Measurements from ENCODE around the gene CHST15. TPM values are rescaled to one million over a fixed set of nuclear protein-coding genes. Genes with fewer than 3 reads are reported as not detected.

CHST15 gene
- total RNA-seq, 5 donors from 2014 or later (not counting 1 experiment from before 2014, with no cell fraction given) = 0.95 to 4.2 (median 1.3) TPM

DNA sequence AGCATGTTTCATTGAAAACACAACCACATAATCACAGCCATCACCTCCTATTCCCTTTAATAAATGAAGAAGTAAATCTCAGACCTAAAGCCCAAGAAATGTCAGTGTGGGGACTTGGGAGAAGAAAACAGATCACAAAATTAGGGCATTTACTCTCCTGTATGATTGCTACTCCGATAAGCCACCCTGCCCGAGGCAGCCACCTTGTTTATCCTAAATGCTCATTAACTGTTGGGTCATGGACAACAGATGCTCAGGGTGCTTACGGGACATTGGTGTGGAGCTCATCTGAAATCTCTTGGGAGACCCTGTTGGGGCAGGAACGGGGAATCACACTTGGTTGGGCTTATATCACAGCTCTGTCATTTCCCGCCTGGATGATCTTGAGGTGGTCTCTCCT, 17.5 kb upstream of the CHST15 start:
- no peak overlapping the region for H3K27ac ChIP-seq (ENCODE audit: low read length)
- no peaks in the 10 kb centered on the region for H3K36me3 Mint-ChIP-seq
- H3K27me3 ChIP-seq (replicated peaks in 1 of 2; ENCODE audit: control insufficient read depth in 2 of 2, extremely low read depth in 1 of 2, insufficient read depth in 2 of 2, low read length in 1 of 2) = peaks cover 0 to 30% of the 10 kb centered on the region in 2 experiments
- no peaks in the 10 kb centered on the region for H3K36me3 ChIP-seq (ENCODE audit: control insufficient read depth in 2 of 2, extremely low read depth in 1 of 2, insufficient read depth in 1 of 2, low read length in 1 of 2)
- peaks cover 8 to 16% of the 10 kb centered on the region in 2 donors for H3K27me3 Mint-ChIP-seq
- H3K27ac Mint-ChIP-seq = no peak overlapping the region
- ChIA-PET POLR2A (no interaction called here), CTCF (no interaction called here)
- DNase-seq = no peak
- H3K4me3 ChIP-seq (ENCODE audit: control insufficient read depth in 1 of 2, extremely low read depth in 1 of 2, low read length in 1 of 2) = no peak overlapping the region
- no peaks in the 10 kb centered on the region for H3K4me1 ChIP-seq (ENCODE audit: control insufficient read depth in 1 of 2, extremely low read depth in 1 of 2, insufficient read depth in 2 of 2, low read length in 2 of 2)
- no peaks in the 10 kb centered on the region for H3K9me3 Mint-ChIP-seq
- WGBS (ENCODE audit: insufficient coverage) = 98% methylated on average over 5 of the region's 5 CpGs
- peaks cover 0 to 5% (median 0%) of the 10 kb centered on the region in 3 donors for H3K4me1 Mint-ChIP-seq
- no peak for ATAC-seq (replicated peaks in 1 of 4)
- no peak overlapping the region for H3K4me3 Mint-ChIP-seq
- H3K9me3 ChIP-seq = no peaks in the 10 kb centered on the region

DNA sequence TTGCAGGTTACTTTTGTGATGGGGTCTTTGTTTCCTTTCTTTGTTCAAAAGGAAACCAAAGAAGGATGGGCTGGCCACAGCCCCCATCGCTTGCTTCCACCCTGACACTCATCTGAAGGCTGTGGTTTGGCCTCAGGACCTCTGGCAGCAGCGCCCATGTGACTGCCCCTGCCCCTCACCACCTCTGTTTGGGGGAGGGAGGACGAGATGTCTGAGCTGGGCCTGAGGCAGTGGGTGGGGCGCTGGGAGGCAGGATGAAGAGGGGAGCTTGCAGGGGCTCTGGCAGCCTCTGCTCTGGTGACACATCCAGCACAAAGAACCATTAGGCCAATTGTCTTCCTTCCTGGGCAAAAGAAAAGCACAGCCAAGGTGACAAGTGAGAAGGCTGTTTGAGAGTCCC, 15.9 kb upstream of the CHST15 start:
- CTCF ChIA-PET = no interaction called here
- H3K27me3 Mint-ChIP-seq = peaks cover 8 to 16% of the 10 kb centered on the region in 2 donors
- H3K9me3 Mint-ChIP-seq = peaks cover 0 to 4% (median 0%) of the 10 kb centered on the region in 3 donors
- H3K36me3 ChIP-seq (ENCODE audit: control insufficient read depth in 2 of 2, extremely low read depth in 1 of 2, insufficient read depth in 1 of 2, low read length in 1 of 2) = no peaks in the 10 kb centered on the region
- no peak for DNase-seq
- H3K27ac Mint-ChIP-seq = no peak overlapping the region
- H3K4me1 ChIP-seq (ENCODE audit: control insufficient read depth in 1 of 2, extremely low read depth in 1 of 2, insufficient read depth in 2 of 2, low read length in 2 of 2) = no peaks in the 10 kb centered on the region
- H3K36me3 Mint-ChIP-seq = no peaks in the 10 kb centered on the region
- WGBS (ENCODE audit: insufficient coverage) = 14% methylated on average over 1 of the region's 4 CpGs
- no peak overlapping the region for H3K27ac ChIP-seq (ENCODE audit: low read length)
- H3K9me3 ChIP-seq = no peaks in the 10 kb centered on the region
- POLR2A ChIA-PET = no interaction called here
- peaks cover 0 to 5% (median 0%) of the 10 kb centered on the region in 3 donors for H3K4me1 Mint-ChIP-seq
- no peak for ATAC-seq (replicated peaks in 1 of 4)
- H3K27me3 ChIP-seq (replicated peaks in 1 of 2; ENCODE audit: control insufficient read depth in 2 of 2, extremely low read depth in 1 of 2, insufficient read depth in 2 of 2, low read length in 1 of 2) = peaks cover 0 to 32% of the 10 kb centered on the region in 2 experiments
- no peak overlapping the region for H3K4me3 ChIP-seq (ENCODE audit: control insufficient read depth in 1 of 2, extremely low read depth in 1 of 2, low read length in 1 of 2)
- H3K4me3 Mint-ChIP-seq = no peak overlapping the region

DNA sequence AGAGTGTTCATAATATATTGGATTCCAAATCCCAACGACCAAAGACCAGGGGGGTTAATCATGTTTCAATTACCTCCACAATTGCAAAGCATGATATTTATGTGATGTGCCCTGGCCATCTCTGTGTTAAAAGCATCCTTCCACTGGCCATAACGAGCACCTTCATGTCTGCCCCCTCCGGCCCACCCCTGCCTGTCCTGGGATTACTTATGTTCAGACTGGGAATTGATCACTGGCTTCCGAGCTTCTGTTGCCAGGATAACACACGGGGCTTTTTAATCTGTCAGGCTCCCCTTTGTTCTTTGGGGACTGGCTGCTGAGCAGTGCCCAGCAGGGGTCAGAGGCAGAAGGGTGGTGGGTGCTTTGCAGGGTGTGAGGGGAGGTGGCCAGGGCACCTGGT, 13.7 kb upstream of the CHST15 start:
- Mint-ChIP-seq H3K27me3 (peaks cover 8 to 14% of the 10 kb centered on the region in 2 donors), H3K4me1 (peaks cover 0 to 5% (median 0%) of the 10 kb centered on the region in 3 donors), H3K27ac (no peak overlapping the region), H3K9me3 (peaks cover 0 to 7% (median 3%) of the 10 kb centered on the region in 3 donors), H3K4me3 (no peak overlapping the region), H3K36me3 (no peaks in the 10 kb centered on the region)
- Histone ChIP-seq H3K27ac (ENCODE audit: low read length) (no peak overlapping the region), H3K4me1 (ENCODE audit: control insufficient read depth in 1 of 2, extremely low read depth in 1 of 2, insufficient read depth in 2 of 2, low read length in 2 of 2) (no peaks in the 10 kb centered on the region), H3K27me3 (replicated peaks in 1 of 2; ENCODE audit: control insufficient read depth in 2 of 2, extremely low read depth in 1 of 2, insufficient read depth in 2 of 2, low read length in 1 of 2) (peaks cover 0 to 37% of the 10 kb centered on the region in 2 experiments), H3K36me3 (ENCODE audit: control insufficient read depth in 2 of 2, extremely low read depth in 1 of 2, insufficient read depth in 1 of 2, low read length in 1 of 2) (no peaks in the 10 kb centered on the region), H3K4me3 (ENCODE audit: control insufficient read depth in 1 of 2, extremely low read depth in 1 of 2, low read length in 1 of 2) (no peak overlapping the region), H3K9me3 (no peaks in the 10 kb centered on the region)
- CTCF ChIA-PET = no interaction called here
- ATAC-seq (replicated peaks in 1 of 4) (no peak), DNase-seq (no peak)
- POLR2A ChIA-PET = no interaction called here
- WGBS (ENCODE audit: insufficient coverage) = 83% methylated on average over 3 of the region's 5 CpGs

DNA sequence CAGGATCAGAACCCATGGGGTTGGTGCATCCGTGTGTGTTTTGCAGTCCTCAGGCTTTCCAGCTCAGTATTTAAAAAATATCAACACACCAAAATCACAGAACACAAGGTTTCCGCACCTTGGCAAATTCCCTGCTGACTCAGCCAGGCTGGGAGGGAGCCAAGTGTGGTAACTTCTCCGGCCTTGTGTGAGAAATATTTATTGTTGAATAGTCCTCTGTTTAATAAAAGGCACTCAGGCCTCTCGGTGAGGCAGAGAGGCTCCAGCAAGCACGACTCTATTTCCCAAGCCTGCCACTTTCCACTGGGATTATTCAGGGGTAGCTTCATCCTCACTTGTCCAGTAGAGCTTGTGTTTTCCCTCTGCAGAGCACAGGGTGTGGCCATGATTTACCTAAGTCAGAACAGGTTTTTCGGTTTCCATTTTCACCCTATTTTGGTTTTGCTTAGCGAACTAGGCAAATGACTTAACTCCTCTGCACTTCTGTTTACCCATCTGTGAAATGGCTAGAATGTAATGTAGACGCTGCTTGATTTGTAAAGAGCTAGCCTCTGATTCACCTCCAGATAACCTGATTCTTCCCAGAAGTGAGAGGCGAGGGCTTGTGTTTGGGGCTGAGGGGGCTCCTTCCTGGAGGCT, 13.0 kb upstream of the CHST15 start:
- Mint-ChIP-seq H3K27me3 (peaks cover 8 to 14% of the 10 kb centered on the region in 2 donors), H3K9me3 (peaks cover 0 to 7% (median 3%) of the 10 kb centered on the region in 3 donors), H3K4me3 (no peak overlapping the region), H3K36me3 (no peaks in the 10 kb centered on the region), H3K27ac (no peak overlapping the region), H3K4me1 (peaks cover 0 to 5% (median 0%) of the 10 kb centered on the region in 3 donors)
- DNase-seq (no peak), ATAC-seq (replicated peaks in 1 of 4) (no peak)
- no peak overlapping the region for H3K4me3 ChIP-seq (ENCODE audit: control insufficient read depth in 1 of 2, extremely low read depth in 1 of 2, low read length in 1 of 2)
- peaks cover 0 to 36% of the 10 kb centered on the region in 2 experiments for H3K27me3 ChIP-seq (replicated peaks in 1 of 2; ENCODE audit: control insufficient read depth in 2 of 2, extremely low read depth in 1 of 2, insufficient read depth in 2 of 2, low read length in 1 of 2)
- no peaks in the 10 kb centered on the region for H3K4me1 ChIP-seq (ENCODE audit: control insufficient read depth in 1 of 2, extremely low read depth in 1 of 2, insufficient read depth in 2 of 2, low read length in 2 of 2)
- ChIA-PET CTCF (no interaction called here), POLR2A (no interaction called here)
- H3K36me3 ChIP-seq (ENCODE audit: control insufficient read depth in 2 of 2, extremely low read depth in 1 of 2, insufficient read depth in 1 of 2, low read length in 1 of 2) = no peaks in the 10 kb centered on the region
- 32% methylated on average over 2 of the region's 9 CpGs for WGBS (ENCODE audit: insufficient coverage)
- H3K9me3 ChIP-seq = no peaks in the 10 kb centered on the region
- H3K27ac ChIP-seq (ENCODE audit: low read length) = no peak overlapping the region

DNA sequence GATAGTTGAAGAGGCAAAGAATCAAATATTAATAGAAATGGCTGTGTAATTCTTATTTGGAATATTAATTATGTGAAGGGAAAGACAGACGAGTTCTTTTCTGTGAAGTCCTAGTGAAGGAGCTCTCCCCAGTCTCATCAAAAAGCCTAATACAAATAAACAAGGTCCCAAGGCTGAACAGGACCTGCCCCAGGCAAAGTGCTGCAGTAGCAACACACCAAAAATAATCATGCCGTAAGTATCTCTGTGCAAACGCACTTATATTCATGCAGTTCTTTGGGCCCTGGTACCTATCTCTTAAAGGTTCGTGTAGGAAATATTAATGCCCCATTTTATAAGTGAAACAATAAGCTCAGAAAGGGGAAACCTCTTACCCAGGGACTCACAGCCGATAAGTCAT, 12.2 kb upstream of the CHST15 start:
- Histone ChIP-seq H3K4me1 (ENCODE audit: control insufficient read depth in 1 of 2, extremely low read depth in 1 of 2, insufficient read depth in 2 of 2, low read length in 2 of 2) (no peaks in the 10 kb centered on the region), H3K27me3 (replicated peaks in 1 of 2; ENCODE audit: control insufficient read depth in 2 of 2, extremely low read depth in 1 of 2, insufficient read depth in 2 of 2, low read length in 1 of 2) (peaks cover 0 to 36% of the 10 kb centered on the region in 2 experiments), H3K36me3 (ENCODE audit: control insufficient read depth in 2 of 2, extremely low read depth in 1 of 2, insufficient read depth in 1 of 2, low read length in 1 of 2) (no peaks in the 10 kb centered on the region), H3K4me3 (ENCODE audit: control insufficient read depth in 1 of 2, extremely low read depth in 1 of 2, low read length in 1 of 2) (no peak overlapping the region), H3K27ac (ENCODE audit: low read length) (no peak overlapping the region), H3K9me3 (no peaks in the 10 kb centered on the region)
- DNase-seq = no peak
- Mint-ChIP-seq H3K4me3 (no peak overlapping the region), H3K9me3 (peaks cover 0 to 7% (median 3%) of the 10 kb centered on the region in 3 donors), H3K27ac (no peak overlapping the region), H3K4me1 (peaks cover 0 to 5% (median 0%) of the 10 kb centered on the region in 3 donors), H3K27me3 (peaks cover 4 to 9% of the 10 kb centered on the region in 2 donors), H3K36me3 (no peaks in the 10 kb centered on the region)
- CTCF ChIA-PET = no interaction called here
- POLR2A ChIA-PET = no interaction called here
- ATAC-seq (replicated peaks in 1 of 4) = no peak
- no CpG with 5 or more reads among the region's 5 CpGs for WGBS (ENCODE audit: insufficient coverage)

DNA sequence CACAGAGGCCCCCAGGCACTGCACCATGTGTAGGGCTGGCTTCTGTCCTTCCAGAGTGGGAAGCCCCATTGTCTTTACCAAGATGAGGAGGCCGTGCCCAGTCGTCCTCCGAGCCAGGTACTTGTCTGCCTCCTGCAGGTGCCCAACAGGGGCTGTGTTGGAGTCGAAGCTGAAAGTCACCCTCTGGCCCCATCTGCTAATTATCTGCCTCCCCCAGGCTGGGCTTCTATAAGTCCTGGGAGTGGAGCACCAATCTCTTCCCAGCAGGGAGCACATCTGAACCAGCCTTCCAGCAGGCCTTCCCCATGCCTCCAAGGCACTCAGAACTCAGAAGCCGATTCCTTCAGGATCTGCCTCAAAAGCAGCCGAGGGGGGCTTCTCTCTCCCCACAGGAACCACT, 11.6 kb upstream of the CHST15 start:
- H3K4me1 Mint-ChIP-seq = peaks cover 0 to 5% (median 0%) of the 10 kb centered on the region in 3 donors
- peaks cover 0 to 7% (median 3%) of the 10 kb centered on the region in 3 donors for H3K9me3 Mint-ChIP-seq
- ChIA-PET POLR2A (no interaction called here), CTCF (no interaction called here)
- Histone ChIP-seq H3K9me3 (no peaks in the 10 kb centered on the region), H3K27me3 (replicated peaks in 1 of 2; ENCODE audit: control insufficient read depth in 2 of 2, extremely low read depth in 1 of 2, insufficient read depth in 2 of 2, low read length in 1 of 2) (peaks cover 0 to 35% of the 10 kb centered on the region in 2 experiments), H3K36me3 (ENCODE audit: control insufficient read depth in 2 of 2, extremely low read depth in 1 of 2, insufficient read depth in 1 of 2, low read length in 1 of 2) (no peaks in the 10 kb centered on the region), H3K4me1 (ENCODE audit: control insufficient read depth in 1 of 2, extremely low read depth in 1 of 2, insufficient read depth in 2 of 2, low read length in 2 of 2) (no peaks in the 10 kb centered on the region), H3K27ac (ENCODE audit: low read length) (no peak overlapping the region), H3K4me3 (ENCODE audit: control insufficient read depth in 1 of 2, extremely low read depth in 1 of 2, low read length in 1 of 2) (no peak overlapping the region)
- H3K27ac Mint-ChIP-seq = no peak overlapping the region
- no peak overlapping the region for H3K4me3 Mint-ChIP-seq
- peaks cover under 1 to 5% of the 10 kb centered on the region in 2 donors for H3K27me3 Mint-ChIP-seq
- DNase-seq (no peak), ATAC-seq (replicated peaks in 1 of 4) (no peak)
- WGBS (ENCODE audit: insufficient coverage) = 82% methylated on average over 5 of the region's 6 CpGs
- no peaks in the 10 kb centered on the region for H3K36me3 Mint-ChIP-seq
